ENCODE results near the gene BHMT.

DNA sequence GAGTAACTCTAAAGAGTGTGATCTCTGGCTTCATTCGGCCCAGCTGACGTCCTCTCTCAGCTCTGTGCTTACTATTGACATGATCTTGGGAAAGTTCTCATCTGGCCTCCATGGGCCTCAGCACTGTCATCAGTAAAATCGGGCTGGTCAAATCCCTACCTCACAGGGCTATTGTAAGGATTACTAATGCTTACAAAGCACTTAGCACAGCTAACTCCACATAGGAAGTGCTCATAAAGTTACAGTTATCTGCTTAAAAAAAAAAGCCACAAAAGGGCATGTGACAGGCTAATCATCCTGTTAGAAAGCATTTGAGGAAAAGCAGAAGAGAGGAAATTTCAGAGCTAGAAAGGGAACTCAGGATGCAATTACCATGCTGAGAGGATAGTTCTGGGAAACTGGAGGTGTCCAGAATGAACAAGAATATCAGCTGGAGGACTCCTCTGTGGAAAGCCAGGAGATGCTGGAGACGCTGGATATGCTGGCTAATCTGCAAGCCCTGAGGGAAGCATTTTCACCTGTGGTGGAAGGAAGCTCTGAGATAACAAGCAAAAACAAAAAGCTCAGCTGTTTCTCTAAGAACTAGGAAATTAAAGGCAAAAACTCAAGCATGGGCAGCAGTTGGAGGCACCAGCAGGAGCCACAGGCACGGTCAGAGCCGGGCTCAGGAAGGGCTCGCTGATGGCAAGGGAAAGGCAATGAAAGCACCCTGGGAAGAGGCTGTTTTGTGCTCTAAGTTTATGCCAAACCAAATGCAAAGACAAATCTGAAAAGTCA lies 4.4 kb upstream of the BHMT start:
- TF ChIP-seq, protein P1, sequence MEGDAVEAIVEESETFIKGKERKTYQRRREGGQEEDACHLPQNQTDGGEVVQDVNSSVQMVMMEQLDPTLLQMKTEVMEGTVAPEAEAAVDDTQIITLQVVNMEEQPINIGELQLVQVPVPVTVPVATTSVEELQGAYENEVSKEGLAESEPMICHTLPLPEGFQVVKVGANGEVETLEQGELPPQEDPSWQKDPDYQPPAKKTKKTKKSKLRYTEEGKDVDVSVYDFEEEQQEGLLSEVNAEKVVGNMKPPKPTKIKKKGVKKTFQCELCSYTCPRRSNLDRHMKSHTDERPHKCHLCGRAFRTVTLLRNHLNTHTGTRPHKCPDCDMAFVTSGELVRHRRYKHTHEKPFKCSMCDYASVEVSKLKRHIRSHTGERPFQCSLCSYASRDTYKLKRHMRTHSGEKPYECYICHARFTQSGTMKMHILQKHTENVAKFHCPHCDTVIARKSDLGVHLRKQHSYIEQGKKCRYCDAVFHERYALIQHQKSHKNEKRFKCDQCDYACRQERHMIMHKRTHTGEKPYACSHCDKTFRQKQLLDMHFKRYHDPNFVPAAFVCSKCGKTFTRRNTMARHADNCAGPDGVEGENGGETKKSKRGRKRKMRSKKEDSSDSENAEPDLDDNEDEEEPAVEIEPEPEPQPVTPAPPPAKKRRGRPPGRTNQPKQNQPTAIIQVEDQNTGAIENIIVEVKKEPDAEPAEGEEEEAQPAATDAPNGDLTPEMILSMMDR (conservative IDR thresholded peaks at IDR 0.05): no peak
- no peak for TF ChIP-seq EZH2 (IDR thresholded peaks at IDR 0.05; ENCODE audit: low read depth)
